ENCODE data around the gene KIAA0232.

- no peak for TF ChIP-seq CTCF (IDR thresholded peaks at IDR 0.05)
- no peak for TF ChIP-seq POLR2A (IDR thresholded peaks at IDR 0.05)
- TF ChIP-seq EP300 (IDR thresholded peaks at IDR 0.05) = no peak
Measured at GRCh38 chr4:6892909-6893202, 110.3 kb downstream of the KIAA0232 start.
